SK-N-MC (cell line): Measurements from ENCODE around the gene ADPRS.

Experiments used
- DNase-seq: peaks from one replicate; pipeline ENCODE4 v3.0.0-alpha.2; 2011; ENCODE audit warnings: low read depth, low spot score
- H3K27ac ChIP-seq: fragments of 200-600 bp; sonication (generic); 2 replicates; pipeline ENCODE4 v1.5.1; 2016; ENCODE audit warnings: mixed run types
- H3K36me3 ChIP-seq: fragments of 200-600 bp; sonication (generic); 2 replicates; pipeline ENCODE4 v1.6.1; 2017; ENCODE audit warnings: antibody characterized with exemption, low read length, mixed read lengths; ENCODE audit not compliant: insufficient read depth
- H3K4me3 ChIP-seq: fragments of 200-600 bp; sonication (generic); 2 replicates; pipeline ENCODE4 v1.5.1; 2016
- H3K9ac ChIP-seq: fragments of 200-600 bp; sonication (generic); 2 replicates; pipeline ENCODE4 v1.8.0; 2017; ENCODE audit warnings: mixed run types, mixed read lengths; ENCODE audit not compliant: insufficient read length
- H3K9me3 ChIP-seq: fragments of 200-600 bp; sonication (generic); 2 replicates; pipeline ENCODE4 v1.6.1; 2017; ENCODE audit warnings: low read depth, mild to moderate bottlenecking, antibody characterized with exemption, low read length, moderate library complexity, mixed read lengths
- EZH2 ChIP-seq: fragments of 200-600 bp; sonication (generic); IDR thresholded peaks from one replicate; pipeline ENCODE4 v1.6.1; 2017; ENCODE audit warnings: antibody characterized with exemption
- FOXP2 ChIP-seq: optimal IDR thresholded peaks from 2 replicates; pipeline ENCODE3; 2011; ENCODE audit warnings: mild to moderate bottlenecking, moderate library complexity; ENCODE audit not compliant: insufficient read depth; ENCODE audit errors: extremely low read length, control extremely low read depth
- POLR2AphosphoS5 ChIP-seq: IDR thresholded peaks from 2 replicates; pipeline ENCODE4 v1.6.1; 2012; ENCODE audit warnings: mild to moderate bottlenecking, low read depth, low read length, borderline replicate concordance

Gene ADPRS

DNA sequence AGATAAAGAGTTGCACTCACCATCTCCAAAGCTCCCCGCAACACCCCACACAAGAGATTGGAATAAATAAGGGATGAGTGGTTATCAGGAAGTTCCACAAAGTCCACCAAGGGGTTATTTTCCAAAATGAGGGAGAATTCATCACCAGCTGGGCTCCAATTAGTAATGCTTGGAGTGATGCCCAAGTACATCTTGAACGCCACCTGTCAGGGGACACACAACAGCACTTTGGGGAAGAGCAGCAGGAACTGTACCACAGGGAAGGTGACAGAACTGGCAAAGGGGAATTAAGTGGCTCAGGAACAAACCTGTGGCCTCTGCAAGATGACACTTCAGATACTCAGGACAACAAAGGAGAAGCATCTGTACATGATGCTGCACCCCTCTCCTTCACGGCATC is 49.1 kb downstream of the ADPRS start:
- H3K9me3 ChIP-seq, result no peaks in the 10 kb centered on the region
- no peak overlapping the region for H3K9ac ChIP-seq
- no peak overlapping the region for H3K27ac ChIP-seq
- no peak for DNase-seq
- no peak overlapping the region for H3K4me3 ChIP-seq
- peaks cover 34% of the 10 kb centered on the region for H3K36me3 ChIP-seq
- TF ChIP-seq FOXP2 (no peak), EZH2 (no peak), POLR2AphosphoS5 (no peak)

DNA sequence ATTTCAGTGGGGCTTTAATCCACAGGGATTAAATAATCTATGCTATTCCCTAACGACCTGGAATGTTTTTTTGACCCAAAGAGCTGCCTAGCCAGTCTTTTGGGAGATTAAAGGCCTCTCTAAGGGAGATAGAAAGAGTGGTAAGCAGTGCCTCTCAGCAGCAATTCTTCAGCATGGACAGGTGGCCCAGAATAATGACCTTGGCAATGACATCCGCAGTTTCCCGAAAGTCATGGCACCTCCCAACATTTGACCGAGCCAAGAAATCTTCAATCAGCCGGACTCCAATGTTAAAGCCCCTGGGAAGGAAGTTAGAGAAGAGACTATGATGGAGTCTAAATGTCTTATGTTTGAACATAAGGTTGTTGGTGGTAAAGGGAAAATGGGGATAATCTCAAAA is 50.8 kb downstream of the ADPRS start:
- Histone ChIP-seq H3K9me3 (no peaks in the 10 kb centered on the region), H3K9ac (no peak overlapping the region), H3K4me3 (no peak overlapping the region), H3K27ac (no peak overlapping the region), H3K36me3 (peaks cover 37% of the 10 kb centered on the region)
- TF ChIP-seq FOXP2 (no peak), EZH2 (no peak), POLR2AphosphoS5 (no peak)
- no peak for DNase-seq

DNA sequence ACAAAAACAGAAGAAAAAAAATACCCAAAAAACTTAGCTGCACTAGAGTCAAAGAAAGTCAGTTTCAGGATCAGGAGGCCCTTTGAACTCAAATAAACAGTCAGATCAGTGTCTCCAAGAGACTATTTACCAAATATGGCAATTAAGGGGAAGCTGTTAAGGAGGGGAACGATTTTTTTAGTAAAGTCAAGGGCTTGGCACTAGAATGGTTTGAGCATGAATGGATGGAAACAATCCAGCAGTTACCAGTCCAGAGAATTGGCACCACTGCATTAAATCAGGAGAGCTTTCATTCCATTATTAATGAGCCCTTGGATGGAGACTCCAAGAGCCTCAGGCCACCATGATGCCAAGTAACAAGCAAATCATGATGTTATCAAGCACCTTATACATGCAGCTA is 53.4 kb downstream of the ADPRS start:
- DNase-seq, result no peak
- Histone ChIP-seq H3K36me3 (peaks cover 33% of the 10 kb centered on the region), H3K9me3 (no peaks in the 10 kb centered on the region), H3K27ac (no peak overlapping the region), H3K4me3 (no peak overlapping the region), H3K9ac (no peak overlapping the region)
- TF ChIP-seq EZH2 (no peak), FOXP2 (no peak), POLR2AphosphoS5 (no peak)

DNA sequence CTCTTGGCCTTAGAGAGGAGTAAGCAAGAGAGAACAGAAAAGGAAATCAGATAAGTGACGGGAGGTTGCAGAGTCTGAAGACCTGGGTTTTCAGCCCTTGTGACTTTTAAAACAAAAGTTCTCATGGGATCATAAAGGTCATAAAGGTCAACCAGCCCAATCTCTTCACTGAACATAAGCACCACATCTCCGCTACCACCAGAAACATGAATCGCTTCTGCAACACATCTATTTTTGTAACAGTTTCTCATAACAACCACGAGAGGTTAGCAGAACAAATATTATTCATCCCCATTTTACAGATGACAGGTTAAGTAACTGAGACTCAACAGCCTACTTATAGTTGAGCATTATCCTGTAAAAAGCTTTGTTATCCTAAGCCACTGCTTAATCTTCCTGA is 54.7 kb downstream of the ADPRS start:
- no peak for DNase-seq
- TF ChIP-seq POLR2AphosphoS5, result no peak
- no peak for TF ChIP-seq FOXP2
- TF ChIP-seq EZH2, result no peak
- Histone ChIP-seq H3K9me3 (no peaks in the 10 kb centered on the region), H3K36me3 (peaks cover 26% of the 10 kb centered on the region), H3K9ac (no peak overlapping the region), H3K4me3 (no peak overlapping the region), H3K27ac (no peak overlapping the region)
